Glutamatergic neuron (in vitro differentiated cells): ENCODE measurements around the gene GLTPD2. TPM values are rescaled to one million over a fixed set of nuclear protein-coding genes. Genes with fewer than 3 reads are reported as not detected.

Source experiments
- DNase-seq: peaks from one replicate; pipeline ENCODE4 v3.0.0; 2022
- H3K27ac Mint-ChIP-seq: one replicate; pipeline ENCODE4 v1.8.0; 2020; ENCODE audit warnings: mild to moderate bottlenecking, mixed read lengths, inconsistent platforms; ENCODE audit not compliant: unreplicated experiment
- H3K27me3 Mint-ChIP-seq: one replicate; pipeline ENCODE4 v1.8.0; 2020; ENCODE audit warnings: mild to moderate bottlenecking, moderate library complexity, mixed read lengths, inconsistent platforms; ENCODE audit not compliant: unreplicated experiment
- H3K36me3 Mint-ChIP-seq: one replicate; pipeline ENCODE4 v1.8.0; 2020; ENCODE audit warnings: mild to moderate bottlenecking, mixed read lengths, inconsistent platforms; ENCODE audit not compliant: unreplicated experiment
- H3K4me1 Mint-ChIP-seq: one replicate; pipeline ENCODE4 v1.8.0; 2020; ENCODE audit warnings: mild to moderate bottlenecking, low read depth, mixed read lengths, inconsistent platforms; ENCODE audit not compliant: unreplicated experiment
- H3K4me3 Mint-ChIP-seq: one replicate; pipeline ENCODE4 v1.8.0; 2020; ENCODE audit warnings: mild to moderate bottlenecking, mixed read lengths, inconsistent platforms; ENCODE audit not compliant: unreplicated experiment
- H3K9me3 Mint-ChIP-seq: one replicate; pipeline ENCODE4 v1.8.0; 2020; ENCODE audit warnings: mild to moderate bottlenecking, moderate library complexity, mixed read lengths, inconsistent platforms; ENCODE audit not compliant: unreplicated experiment
- CTCF ChIP-seq: fragments of 200-600 bp; sonication (generic); IDR thresholded peaks from one replicate; pipeline ENCODE4 v1.5.0; 2021; ENCODE audit not compliant: partially characterized antibody, unreplicated experiment
- total RNA-seq: library from RNA; stranded (reverse); fragmentation: NEBNext Ultra II Directional; extraction: Animal tissue kit (Norgen Biotek cat#: 25700); gene quantifications from one replicate; pipeline ENCODE4 v1.2.1, GENCODE V29; 2021; ENCODE audit not compliant: unreplicated experiment

The GLTPD2 gene
- total RNA-seq, 1 donor from 2014 or later = not detected

- no peak overlapping the region for H3K4me3 Mint-ChIP-seq
- H3K9me3 Mint-ChIP-seq = peaks cover 2% of the 10 kb centered on the region
- no peak for DNase-seq
- no peak overlapping the region for H3K27ac Mint-ChIP-seq
- no peak for TF ChIP-seq CTCF
- H3K27me3 Mint-ChIP-seq = peaks cover 32% of the 10 kb centered on the region
- H3K36me3 Mint-ChIP-seq = peaks cover 7% of the 10 kb centered on the region
- no peaks in the 10 kb centered on the region for H3K4me1 Mint-ChIP-seq
Measured at GRCh38 chr17:4741544-4741943, 47.2 kb upstream of the GLTPD2 start.

GRCh38 chr17:4742133-4742532 lies 46.6 kb upstream of the GLTPD2 start:
- H3K4me3 Mint-ChIP-seq = no peak overlapping the region
- H3K27me3 Mint-ChIP-seq = peaks cover 29% of the 10 kb centered on the region
- peaks cover 7% of the 10 kb centered on the region for H3K36me3 Mint-ChIP-seq
- H3K9me3 Mint-ChIP-seq = peaks cover 2% of the 10 kb centered on the region
- DNase-seq = no peak
- TF ChIP-seq CTCF = no peak
- no peaks in the 10 kb centered on the region for H3K4me1 Mint-ChIP-seq
- H3K27ac Mint-ChIP-seq = no peak overlapping the region

GRCh38 chr17:4742629-4743028 lies 46.1 kb upstream of the GLTPD2 start:
- Mint-ChIP-seq H3K4me3 (no peak overlapping the region), H3K9me3 (peaks cover 2% of the 10 kb centered on the region), H3K36me3 (peaks cover 7% of the 10 kb centered on the region), H3K27me3 (peaks cover 29% of the 10 kb centered on the region), H3K4me1 (no peaks in the 10 kb centered on the region), H3K27ac (no peak overlapping the region)
- TF ChIP-seq CTCF = no peak
- no peak for DNase-seq

- no peak overlapping the region for H3K4me3 Mint-ChIP-seq
- H3K27me3 Mint-ChIP-seq = peaks cover 27% of the 10 kb centered on the region
- H3K9me3 Mint-ChIP-seq = peaks cover 2% of the 10 kb centered on the region
- TF ChIP-seq CTCF = no peak
- H3K4me1 Mint-ChIP-seq = no peaks in the 10 kb centered on the region
- no peak for DNase-seq
- H3K36me3 Mint-ChIP-seq = peaks cover 7% of the 10 kb centered on the region
- H3K27ac Mint-ChIP-seq = no peak overlapping the region
Measured at GRCh38 chr17:4743216-4743615, 45.5 kb upstream of the GLTPD2 start.

GRCh38 chr17:4743898-4744297 lies 44.9 kb upstream of the GLTPD2 start:
- H3K9me3 Mint-ChIP-seq = peaks cover 2% of the 10 kb centered on the region
- no peak for DNase-seq
- H3K4me3 Mint-ChIP-seq = no peak overlapping the region
- TF ChIP-seq CTCF = no peak
- H3K27ac Mint-ChIP-seq = no peak overlapping the region
- peaks cover 7% of the 10 kb centered on the region for H3K36me3 Mint-ChIP-seq
- H3K27me3 Mint-ChIP-seq = peaks cover 20% of the 10 kb centered on the region
- no peaks in the 10 kb centered on the region for H3K4me1 Mint-ChIP-seq
